ENCODE measurements around the gene ASTL.

ASTL gene

GRCh38 chr2:96100893-96101304 is 37.4 kb downstream of the ASTL start:
- no peak overlapping the region for H3K4me3 ChIP-seq (ENCODE audit: low read length)
- no peak for DNase-seq (ENCODE audit: low read depth)
- no peak for TF ChIP-seq CTCF (conservative IDR thresholded peaks at IDR 0.05; ENCODE audit: low read length)

GRCh38 chr2:96099861-96100798 is 38.2 kb downstream of the ASTL start:
- H3K4me3 ChIP-seq (ENCODE audit: low read length): no peak overlapping the region
- no peak for DNase-seq (ENCODE audit: low read depth)
- no peak for TF ChIP-seq CTCF (conservative IDR thresholded peaks at IDR 0.05; ENCODE audit: low read length)

GRCh38 chr2:96098900-96099590 is 39.3 kb downstream of the ASTL start:
- no peak for TF ChIP-seq CTCF (conservative IDR thresholded peaks at IDR 0.05; ENCODE audit: low read length)
- no peak for DNase-seq (ENCODE audit: low read depth)
- H3K4me3 ChIP-seq (ENCODE audit: low read length): no peak overlapping the region

- no peak for TF ChIP-seq CTCF (conservative IDR thresholded peaks at IDR 0.05; ENCODE audit: low read length)
- no peak for DNase-seq (ENCODE audit: low read depth)
- H3K4me3 ChIP-seq (ENCODE audit: low read length): no peak overlapping the region
Measured at GRCh38 chr2:96097951-96098823, 40.1 kb downstream of the ASTL start.

- no peak for TF ChIP-seq CTCF (conservative IDR thresholded peaks at IDR 0.05; ENCODE audit: low read length)
- no peak for DNase-seq (ENCODE audit: low read depth)
- H3K4me3 ChIP-seq (ENCODE audit: low read length): no peak overlapping the region
Measured at GRCh38 chr2:96097441-96097840, 40.9 kb downstream of the ASTL start.

- DNase-seq (ENCODE audit: low read depth): no peak
- H3K4me3 ChIP-seq (ENCODE audit: low read length): no peak overlapping the region
- no peak for TF ChIP-seq CTCF (conservative IDR thresholded peaks at IDR 0.05; ENCODE audit: low read length)
Measured at GRCh38 chr2:96095116-96095636, 43.1 kb downstream of the ASTL start.
